NCI-H187 treated with DMSO at 0.1 percent for 48 hours (cell line): ENCODE data around the gene PODNL1.

Experiments used
- DNase-seq: peaks from one replicate; lab custom pipeline; 2025; lab: John Stamatoyannopoulos, UW

The PODNL1 gene, protein sequence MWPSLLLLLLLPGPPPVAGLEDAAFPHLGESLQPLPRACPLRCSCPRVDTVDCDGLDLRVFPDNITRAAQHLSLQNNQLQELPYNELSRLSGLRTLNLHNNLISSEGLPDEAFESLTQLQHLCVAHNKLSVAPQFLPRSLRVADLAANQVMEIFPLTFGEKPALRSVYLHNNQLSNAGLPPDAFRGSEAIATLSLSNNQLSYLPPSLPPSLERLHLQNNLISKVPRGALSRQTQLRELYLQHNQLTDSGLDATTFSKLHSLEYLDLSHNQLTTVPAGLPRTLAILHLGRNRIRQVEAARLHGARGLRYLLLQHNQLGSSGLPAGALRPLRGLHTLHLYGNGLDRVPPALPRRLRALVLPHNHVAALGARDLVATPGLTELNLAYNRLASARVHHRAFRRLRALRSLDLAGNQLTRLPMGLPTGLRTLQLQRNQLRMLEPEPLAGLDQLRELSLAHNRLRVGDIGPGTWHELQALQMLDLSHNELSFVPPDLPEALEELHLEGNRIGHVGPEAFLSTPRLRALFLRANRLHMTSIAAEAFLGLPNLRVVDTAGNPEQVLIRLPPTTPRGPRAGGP

DNA sequence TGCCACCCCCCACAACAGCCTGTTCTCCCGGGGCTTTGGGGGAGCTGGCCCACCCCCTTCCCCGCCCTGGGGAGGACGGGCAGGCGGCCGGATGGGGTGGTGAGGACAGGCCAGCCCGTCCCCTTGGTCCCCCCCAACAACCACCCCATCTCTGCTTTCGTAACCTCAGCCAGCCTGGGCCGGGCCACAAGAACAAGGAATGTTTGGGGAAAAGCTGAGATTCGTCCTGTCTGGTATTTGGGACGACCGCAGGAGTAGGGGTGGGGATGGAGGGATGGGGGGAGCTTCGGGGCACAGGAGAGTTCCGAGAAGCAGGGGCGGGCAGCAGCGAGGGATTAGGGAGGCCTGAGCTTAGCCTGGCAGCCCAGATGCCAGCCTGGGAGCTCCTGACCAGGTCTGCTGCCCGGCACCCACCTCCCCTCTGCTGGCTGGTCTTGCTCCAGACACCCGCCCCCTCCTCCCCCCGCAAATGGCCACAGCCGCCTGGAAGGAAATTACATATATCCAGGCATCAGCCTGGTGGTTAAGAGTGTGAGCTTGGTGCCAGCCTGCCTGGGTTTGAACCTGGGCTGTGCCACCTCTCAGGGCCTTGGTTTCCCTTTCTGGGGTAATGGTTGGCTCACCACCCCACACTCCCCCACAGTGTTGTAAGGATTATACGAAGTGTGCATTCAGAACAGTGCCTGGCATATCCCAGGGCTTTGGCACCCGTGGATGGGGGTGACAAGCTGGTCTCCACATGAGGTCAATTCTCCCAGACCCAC lies at the start of gene PODNL1:
TSS of gene PODNL1 (minus strand) at position 117 of the 764 bp plus-strand sequence. CDS start 236 bp downstream, outside the sequence.
- DNase-seq: no peak

DNA sequence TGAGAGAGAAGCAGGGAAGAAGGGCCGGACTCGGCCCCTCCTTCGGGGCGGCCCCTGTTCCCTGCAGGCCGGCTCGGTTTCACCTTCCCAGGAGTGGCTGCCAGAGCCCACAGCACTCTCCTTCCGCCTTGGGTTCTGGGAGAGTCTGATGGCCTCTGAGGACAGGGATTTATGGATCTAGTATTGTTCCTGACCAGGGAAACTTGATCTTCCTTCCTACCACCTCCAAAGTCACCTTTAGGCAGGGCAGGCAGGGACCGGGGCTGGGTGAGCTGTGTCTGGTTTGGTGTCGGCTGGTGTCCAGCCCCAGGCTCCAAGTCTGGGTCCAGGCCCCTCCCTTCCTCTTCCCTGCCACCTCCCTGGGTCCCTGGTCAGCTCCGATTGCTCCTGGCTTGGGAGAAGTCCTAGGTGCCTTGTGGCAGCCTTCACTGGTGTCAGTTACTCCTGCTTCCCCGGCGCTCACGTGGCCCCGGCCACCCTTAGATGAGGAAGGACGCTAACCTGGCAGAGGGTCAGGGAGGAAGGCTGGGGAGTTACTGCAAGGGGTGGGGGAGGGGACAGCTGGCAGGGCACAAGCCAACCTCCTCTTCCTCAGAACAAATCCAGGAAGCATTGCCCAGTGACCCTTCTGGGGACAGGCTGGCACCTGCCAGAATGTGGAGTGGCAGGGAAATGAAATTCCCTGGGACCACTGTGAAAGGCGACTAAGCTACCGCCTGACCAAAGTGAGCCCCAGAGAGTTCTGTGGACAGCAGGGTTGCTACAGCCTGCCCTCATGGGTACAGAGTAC lies 49.1 kb upstream of the PODNL1 start:
- DNase-seq: no peak

DNA sequence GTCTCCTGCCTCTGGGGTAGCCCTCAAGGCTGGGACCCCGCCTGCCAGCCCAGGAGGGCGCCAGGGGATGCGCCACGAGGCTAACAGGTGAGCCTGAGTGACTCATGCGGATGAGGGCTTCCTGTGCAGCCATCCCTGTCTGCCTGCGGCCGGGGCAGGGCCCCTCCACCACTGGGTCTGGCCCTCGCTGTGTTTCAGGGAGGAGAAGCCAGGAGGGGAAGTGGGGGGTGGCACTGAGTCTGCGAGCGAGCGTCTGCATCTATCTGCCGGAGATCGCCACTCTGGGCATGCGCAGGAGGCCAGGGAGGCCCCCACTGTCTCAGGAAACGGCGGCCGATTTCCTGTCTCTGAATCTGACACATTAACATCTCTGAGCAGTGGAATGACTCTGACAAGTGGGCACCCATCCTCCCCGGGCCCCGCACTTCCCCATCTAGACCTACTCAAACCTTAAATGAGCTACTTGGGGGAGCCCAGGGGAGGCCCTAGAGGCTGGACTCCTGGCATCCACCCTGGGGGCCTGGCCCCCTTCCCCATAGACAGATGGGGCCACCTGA lies 48.2 kb upstream of the PODNL1 start:
- DNase-seq: no peak

DNA sequence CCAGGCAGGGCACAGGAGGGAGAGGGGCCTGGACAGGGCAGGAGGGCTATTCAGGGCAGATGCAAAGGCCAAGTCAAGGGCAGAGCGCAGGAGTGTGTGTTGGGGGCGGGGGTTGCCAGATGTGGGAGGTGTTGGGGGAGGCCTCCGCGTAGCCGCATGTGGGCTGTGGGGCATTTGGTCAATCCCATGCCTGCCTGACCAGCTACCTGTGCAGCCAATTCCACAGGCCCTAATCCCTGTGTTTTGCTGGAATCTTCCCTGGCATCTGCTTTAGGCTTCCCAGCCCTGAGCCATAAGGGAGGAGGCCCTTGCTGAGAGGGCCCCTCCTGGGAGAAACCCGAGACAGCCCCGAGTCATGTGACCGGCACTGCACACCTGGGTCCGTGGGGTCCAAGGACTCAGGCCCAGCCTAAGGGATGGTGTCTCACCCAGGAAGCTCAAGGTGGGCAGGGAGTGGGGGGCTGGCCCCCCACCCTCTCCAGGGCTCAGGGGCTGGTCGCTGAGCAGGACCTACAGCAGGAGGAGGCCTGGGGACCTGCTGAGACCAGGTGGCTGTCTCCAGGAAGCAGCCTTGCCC lies 47.6 kb upstream of the PODNL1 start:
- DNase-seq: peak; percentile 13

DNA sequence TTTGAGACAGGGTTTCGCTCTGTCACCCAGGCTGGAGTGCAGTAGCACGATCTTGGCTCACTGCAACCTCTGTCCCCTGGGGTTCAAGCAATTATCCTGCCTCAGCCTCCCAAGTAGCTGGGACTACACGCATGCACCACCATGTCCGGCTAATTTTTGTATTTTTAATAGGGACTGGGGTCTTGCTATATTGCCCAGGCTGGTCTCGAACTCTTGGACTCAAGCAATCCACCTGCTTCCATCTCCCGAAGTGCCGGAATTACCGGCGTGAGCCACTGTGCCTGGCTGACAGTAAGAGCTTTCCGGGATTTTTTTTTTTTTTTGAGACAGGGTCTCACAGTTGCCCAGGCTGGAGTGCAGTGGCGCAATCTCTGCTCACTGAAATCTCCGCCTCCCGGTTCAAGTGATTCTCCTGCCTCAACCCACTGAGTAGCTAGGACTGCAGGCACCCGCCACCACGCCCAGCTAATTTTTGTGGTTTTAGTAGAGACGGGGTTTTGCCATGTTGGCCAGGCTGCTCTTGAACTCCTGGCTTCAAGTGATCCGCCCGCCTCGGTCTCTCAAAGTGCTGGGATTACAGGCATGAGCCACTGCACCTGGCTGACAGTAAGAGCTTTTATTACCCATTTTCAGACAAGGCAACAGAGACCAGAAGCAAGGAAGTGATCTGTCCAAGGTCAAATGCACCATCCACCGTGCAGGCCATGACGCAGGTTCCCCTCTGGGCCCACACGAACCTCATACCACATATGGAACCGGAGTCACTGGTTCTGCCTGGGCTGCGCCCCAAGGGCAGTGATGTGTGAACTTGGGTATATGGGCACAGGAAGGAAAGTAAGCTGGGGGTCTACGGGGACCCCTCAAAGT lies 46.9 kb upstream of the PODNL1 start:
- DNase-seq: no peak

DNA sequence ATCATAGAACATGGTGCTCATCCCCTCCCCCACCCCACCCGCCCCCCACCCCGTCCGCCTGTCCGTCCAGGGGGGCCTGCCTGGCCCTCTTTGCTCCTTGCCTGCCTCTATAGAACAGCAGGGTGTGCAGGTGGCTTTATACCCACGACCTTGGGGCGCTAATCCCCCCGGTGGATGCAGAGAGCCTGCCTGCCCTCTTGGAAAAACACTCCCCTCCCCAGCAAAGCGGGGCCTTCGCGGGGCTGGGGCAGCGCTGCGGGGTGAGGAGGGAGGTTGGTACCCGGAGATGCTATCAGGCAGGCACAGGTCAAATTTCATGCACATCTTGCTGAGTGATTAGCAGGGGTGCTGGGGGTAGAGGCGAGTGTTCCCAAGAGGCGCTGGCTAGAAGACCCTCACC lies 46.0 kb upstream of the PODNL1 start:
- DNase-seq: no peak

DNA sequence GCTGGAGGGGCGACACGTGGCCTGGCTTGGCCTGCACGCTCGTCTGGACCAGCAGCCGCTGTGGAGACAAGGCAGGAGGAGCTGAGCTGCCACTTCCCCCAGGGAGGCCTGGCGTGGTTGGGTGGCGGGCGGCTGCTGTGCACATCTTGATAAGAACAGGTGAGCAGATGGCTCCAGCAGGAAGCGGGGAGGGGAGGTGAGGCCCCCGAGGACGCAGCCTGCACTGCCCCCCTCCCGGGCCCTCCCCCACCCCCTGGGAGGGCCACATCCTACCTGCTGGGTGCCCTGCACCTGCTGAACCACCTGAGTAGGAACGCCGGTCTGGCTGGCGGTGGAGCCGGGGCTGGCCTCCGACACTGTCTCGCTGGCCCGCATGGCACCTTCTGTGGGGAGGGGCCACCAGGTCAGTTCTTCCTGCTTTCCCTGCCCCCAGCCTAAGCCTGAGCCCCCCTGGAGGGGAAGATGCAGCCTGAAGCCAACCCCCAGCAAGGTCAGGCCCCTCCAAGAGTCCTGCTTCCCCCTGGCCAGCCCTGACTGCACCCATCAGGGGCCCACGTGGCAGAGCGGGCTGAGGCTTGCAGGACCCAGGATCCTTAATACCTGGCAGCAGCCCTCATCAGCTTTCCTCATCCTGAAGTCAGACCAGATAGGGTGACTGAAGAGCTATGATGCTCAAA lies 45.1 kb upstream of the PODNL1 start:
- no peak for DNase-seq

DNA sequence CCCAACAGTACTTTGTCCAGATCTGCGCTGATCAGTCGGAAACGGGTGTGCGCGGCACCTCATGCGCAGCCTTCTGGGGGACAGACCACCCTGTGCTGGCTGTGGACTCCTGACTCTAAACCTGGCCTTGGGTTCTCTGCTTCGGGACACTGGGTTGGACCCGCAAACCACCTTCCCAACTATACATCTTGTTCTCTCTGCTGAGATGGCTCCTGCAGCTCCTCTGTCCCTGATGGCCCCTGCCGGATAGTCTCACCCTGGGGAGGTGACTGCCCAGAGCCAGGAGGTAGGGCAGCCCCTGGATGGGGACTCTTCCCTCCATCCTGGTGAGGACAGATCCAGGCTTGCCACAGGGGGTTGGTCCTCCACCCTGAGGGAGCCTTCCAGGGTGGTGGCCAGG lies 44.6 kb upstream of the PODNL1 start:
- no peak for DNase-seq

DNA sequence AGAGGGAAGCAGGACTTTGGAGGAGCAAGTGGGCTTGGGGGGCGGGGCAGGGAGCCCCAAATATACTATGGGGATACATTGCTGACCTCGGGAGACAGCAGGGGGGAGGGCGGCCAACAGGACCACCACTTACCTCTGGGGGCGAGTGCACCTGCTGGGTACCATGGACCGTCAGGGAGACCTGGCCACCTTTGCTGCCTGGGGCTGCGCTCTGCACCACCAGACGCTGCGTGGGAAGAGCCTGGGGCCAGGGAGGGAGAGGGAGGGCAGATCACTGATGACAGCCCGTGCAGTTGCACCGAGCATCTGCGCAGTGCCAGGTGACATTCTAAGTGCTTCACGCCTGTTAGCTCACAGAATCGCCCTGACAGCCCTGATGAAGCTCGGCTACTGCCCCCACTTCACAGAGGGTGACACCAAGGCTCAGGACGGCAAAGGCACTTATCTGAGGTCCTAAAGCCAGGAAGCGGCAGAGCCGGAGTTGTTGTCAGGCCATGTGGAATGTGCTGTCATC lies 43.8 kb upstream of the PODNL1 start:
- DNase-seq: no peak

DNA sequence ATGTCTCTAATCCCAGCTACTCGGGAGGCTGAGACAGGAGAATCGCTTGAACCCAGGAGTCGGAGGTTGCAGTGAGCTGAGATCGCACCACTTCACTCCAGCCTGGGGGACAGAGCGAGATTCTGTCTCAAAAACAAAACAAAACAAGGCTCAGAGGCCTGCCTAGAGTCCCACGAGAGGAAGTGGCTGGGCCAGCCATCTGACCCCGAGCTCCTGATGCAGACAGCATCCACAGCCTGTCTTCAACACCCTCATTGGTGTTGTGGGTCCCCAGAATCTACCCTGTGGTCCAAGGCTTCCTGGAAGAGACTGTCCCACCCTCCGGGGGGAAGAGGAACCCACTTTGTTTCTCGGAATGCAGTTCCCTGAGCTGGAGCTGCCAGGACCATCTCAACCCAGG lies 43.2 kb upstream of the PODNL1 start:
- no peak for DNase-seq

DNA sequence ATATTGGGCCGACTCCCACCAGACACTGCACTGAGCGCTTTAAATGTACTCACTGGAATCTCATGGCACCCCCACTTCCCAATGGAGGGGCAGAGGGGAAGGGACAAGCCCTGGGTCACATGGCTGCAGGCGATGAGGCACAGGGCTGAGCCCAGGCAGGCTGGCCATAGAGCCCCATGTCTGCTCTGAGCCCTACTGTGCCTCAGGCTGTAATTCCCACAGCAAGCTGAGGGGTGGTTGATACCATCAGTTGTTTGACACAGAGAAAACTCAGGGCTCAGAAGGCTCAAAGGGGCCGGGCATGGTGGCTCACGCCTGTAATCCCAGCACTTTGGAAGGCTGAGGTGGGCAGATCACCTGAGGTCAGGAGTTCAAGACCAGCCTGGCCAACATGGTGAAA lies 42.8 kb upstream of the PODNL1 start:
- DNase-seq: no peak

DNA sequence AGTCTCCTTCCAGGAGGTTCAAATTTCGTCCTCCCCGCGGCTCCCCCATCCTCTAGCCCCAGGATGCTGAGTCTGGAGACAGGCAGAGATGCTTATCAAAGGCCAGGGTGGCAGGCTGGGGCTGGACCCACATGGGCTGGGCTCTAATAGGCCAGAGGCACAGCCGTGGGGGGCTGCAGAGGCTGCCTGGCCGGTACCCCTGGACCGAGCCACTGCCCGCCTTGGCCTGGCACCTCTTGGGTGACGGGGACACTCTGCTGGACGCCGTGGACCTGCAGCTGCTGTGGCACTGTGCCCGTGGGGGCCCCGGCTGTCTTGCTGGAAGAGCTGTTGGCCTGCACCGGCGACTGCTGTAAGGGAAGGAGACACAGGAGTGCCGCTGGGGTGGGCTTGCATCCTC lies 42.1 kb upstream of the PODNL1 start:
- DNase-seq: no peak

DNA sequence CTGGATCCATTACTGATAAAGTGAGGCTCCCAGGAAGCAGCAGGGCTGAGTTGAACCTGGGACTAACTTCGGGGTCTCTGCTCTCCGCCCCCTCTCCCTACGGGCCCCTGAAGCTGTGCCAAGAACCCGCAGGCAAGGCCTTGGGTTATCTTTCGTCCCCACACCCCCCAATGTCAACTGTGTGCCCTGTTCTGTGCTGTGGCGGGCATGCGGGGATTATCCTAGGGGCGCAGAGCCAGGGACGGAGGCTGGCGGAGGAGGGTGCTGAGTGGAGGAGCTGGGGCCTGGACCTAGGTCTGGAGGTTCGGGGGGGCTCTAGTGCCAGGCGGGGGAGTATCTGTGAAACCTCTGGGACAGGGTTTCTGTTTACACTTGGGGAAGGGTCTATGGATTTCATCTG lies 41.5 kb upstream of the PODNL1 start:
- DNase-seq: no peak

DNA sequence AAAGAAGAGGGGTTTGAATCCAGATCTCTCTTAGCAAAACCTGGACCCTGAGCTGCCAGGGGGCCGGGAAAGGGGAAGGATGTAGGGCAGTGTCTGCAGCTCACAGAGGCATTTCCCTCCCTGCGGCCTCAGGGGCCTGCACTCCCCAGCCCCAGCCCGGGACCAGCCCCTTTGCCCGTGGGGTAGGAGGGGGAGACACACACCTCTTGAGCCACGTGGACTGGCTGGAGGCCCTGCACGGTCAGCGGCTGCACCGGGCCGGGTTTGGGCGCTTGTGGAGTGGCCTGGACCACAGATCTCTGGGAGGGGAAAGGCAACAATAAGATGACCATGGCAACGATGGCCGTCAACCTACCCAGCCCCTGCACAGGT lies 41.0 kb upstream of the PODNL1 start:
- DNase-seq: no peak

DNA sequence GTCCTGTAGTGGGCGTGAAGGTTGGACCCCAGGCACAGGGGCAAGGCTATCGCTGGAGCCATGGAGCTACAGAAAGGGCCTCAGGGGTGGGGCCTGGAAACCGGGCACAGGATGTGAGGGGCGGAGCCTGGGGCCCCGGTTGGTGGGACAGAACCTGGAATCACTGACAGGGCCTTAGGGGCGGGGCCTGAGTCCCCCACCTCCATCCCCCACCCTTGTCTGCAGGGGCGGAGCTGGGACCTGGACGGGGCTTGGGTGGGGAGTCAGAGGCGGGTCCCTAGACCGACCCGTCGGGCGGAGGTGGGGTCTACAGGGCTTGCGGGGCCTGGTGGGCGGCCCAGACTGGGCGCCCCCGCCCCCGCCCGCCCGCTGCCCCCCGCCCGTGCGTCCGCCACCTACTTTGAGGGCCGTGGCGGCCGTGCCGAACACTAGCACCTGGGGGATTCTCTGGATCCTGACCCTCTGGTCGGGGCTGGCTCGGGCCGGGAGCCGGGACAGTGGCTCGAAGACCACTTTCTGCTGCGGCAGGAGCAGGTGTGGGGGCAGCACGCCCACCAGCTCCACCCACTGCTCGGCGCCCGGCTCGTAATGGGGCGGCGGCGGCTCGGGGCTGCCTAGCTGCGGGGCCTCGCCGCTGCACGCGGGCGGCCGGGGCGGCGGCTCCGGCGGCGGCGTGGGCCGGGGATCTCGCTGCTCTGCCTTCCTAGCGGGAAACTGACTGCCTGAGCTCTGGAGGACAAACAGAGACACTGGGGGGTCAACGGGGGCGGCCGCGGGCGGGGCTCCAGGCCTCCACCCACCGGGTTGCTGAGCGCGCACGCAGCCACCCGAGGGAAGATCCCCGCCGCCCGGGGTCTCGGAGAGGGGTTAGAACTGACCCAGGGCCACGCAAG lies 40.4 kb upstream of the PODNL1 start:
- no peak for DNase-seq

DNA sequence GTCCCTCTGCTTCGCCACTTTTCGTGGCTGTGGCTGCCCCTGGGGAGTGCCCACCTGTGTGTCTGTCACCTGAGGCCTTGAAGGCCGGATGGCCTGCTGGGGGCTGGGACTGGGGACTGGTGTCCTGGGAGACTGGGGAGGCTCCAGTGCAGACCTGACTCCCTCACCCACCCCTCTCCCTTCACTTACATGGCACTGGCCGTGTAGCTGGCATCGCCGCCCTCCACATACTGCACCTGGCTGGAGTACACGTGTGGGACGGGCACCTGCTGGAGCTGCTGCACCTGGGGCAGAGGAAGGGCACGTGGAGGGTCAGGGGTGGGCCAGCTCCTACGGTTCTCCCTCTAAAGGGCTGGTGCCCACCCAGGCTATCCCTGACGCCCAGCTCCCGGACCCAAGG lies 39.6 kb upstream of the PODNL1 start:
- DNase-seq: no peak

DNA sequence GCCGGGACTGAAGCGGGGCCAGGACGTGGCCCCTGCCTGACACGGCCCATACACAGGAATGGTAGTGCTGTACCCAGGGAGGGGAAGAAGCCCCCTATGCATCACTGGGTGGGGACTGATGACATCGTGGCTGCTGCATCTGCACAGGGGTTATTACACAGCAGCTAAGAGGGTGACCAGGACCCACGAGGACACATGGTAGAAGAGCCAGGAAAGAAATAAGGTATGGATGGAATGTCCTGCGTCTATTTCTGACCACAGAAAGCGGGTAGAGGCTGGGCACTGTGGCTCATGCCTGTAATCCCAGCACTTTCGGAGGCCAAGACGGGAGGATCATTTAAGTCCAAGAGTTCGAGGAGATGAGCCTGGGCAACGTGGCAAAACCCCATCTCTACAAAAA lies 38.2 kb upstream of the PODNL1 start:
- DNase-seq: no peak

DNA sequence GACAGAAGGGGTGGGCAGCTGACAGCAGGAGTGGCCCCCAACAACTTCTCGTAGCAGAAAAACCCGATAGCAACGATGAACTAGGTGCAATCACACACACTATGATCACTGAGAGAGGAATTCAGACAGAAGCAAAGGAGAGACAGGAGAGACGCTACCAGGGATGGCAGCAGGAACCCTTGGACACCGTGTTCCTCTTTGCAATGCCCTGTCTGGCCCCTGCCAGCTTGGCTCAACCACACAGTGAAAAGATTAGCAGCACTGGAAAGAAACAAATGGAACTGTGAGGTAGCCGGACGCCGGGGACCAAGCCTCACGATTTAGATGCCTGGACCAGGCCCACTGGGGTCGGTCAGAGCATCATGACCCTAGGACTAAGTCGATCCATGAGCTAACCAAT lies 37.7 kb upstream of the PODNL1 start:
- DNase-seq: no peak

DNA sequence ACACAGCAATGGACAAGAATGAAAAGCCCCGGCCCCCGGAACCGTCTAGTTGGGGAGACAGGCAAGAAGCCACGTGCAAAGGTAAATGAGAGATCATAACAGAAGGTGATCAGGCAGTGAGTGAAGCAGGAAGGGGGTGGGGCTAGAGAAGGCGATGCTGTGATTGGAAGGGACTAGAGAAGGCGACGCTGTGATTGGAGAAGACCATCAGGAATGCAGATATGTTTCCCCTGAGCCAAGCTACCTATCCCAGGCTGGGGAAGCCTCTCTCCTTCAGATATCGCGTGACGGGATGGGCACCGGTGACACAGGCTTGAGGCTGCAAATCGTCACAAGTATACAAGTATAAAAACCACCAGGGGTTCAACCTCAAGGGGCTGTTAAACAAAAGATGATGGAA lies 35.9 kb upstream of the PODNL1 start:
- peak; percentile 15 for DNase-seq
